Measurements from ENCODE around the gene FAM72A. TPM values are rescaled to one million over a fixed set of nuclear protein-coding genes. Genes with fewer than 3 reads are reported as not detected.
"Not testable (repeated sequence)": the region's sequence is repeated elsewhere in the genome, so short reads cannot be mapped to it uniquely, and the experiment has no call there.

FAM72A gene
- total and polyA plus RNA-seq, 12 donors, result 0.38 to 2.9 (median 1.4) TPM; not detected in 3

- ATAC-seq, result peak in 7 of 8 donors; percentile 69 to 88 (median 83)
- H3K9me3 ChIP-seq; intact Hi-C loops (cut with DNase I); H3K27ac ChIP-seq; DNase-seq; H3K27me3 ChIP-seq; H3K36me3 ChIP-seq; H3K4me3 ChIP-seq; H3K4me1 ChIP-seq: not testable (repeated sequence)
- peak in 7 of 9 donors; percentile 29 to 44 (median 37) for TF ChIP-seq CTCF (IDR thresholded peaks at IDR 0.05)
- 23 to 26% methylated on average over 4 of the region's 10 CpGs for WGBS, 2 donors
Observed at GRCh38 chr1:206167350-206168029, 35.1 kb downstream of the FAM72A start.

- peaks cover 0 to 4% (median 0%) of the 10 kb centered on the region in 7 donors for H3K27me3 ChIP-seq
- H3K9me3 ChIP-seq, result no peaks in the 10 kb centered on the region
- H3K4me1 ChIP-seq, result no peaks in the 10 kb centered on the region
- DNase-seq (no peak), ATAC-seq (no peak)
- TF ChIP-seq CTCF (IDR thresholded peaks at IDR 0.05), result no peak
- intact Hi-C loops (cut with DNase I), result no loop called here
- H3K27ac ChIP-seq, result no peak overlapping the region
- no peaks in the 10 kb centered on the region for H3K36me3 ChIP-seq
- H3K4me3 ChIP-seq, result no peak overlapping the region
- 67 to 70% methylated on average over 3 of the region's 3 CpGs for WGBS, 2 donors
Observed at GRCh38 chr1:206145771-206146290, 56.8 kb downstream of the FAM72A start.

- DNase-seq (no peak), ATAC-seq (no peak)
- intact Hi-C loops (cut with DNase I), result no loop called here
- Histone ChIP-seq H3K27me3 (peaks cover 0 to 4% (median 0%) of the 10 kb centered on the region in 7 donors), H3K4me3 (no peak overlapping the region), H3K27ac (no peak overlapping the region), H3K4me1 (peaks cover 0 to 3% (median 0%) of the 10 kb centered on the region in 9 donors), H3K36me3 (no peaks in the 10 kb centered on the region), H3K9me3 (no peaks in the 10 kb centered on the region)
- WGBS, 2 donors, result 87 to 93% methylated on average over 2 of the region's 2 CpGs
- no peak for TF ChIP-seq CTCF (IDR thresholded peaks at IDR 0.05)
Observed at GRCh38 chr1:206144605-206145004, 58.0 kb downstream of the FAM72A start.

- H3K27ac ChIP-seq, result no peak overlapping the region
- ATAC-seq, result no peak
- 87% methylated on average over 15 of the region's 15 CpGs for WGBS, 2 donors
Observed at GRCh38 chr1:206143537-206144172, 59.0 kb downstream of the FAM72A start.

More at GRCh38 chr1:206143537-206144172, 59.0 kb downstream of the FAM72A start:
- no peak for DNase-seq
- no peaks in the 10 kb centered on the region for H3K9me3 ChIP-seq
- H3K36me3 ChIP-seq, result no peaks in the 10 kb centered on the region
- H3K4me3 ChIP-seq, result no peak overlapping the region
- peaks cover 0 to 3% (median 0%) of the 10 kb centered on the region in 9 donors for H3K4me1 ChIP-seq
- intact Hi-C loops (cut with DNase I), result no loop called here
- H3K27me3 ChIP-seq, result peaks cover 0 to 10% (median 0%) of the 10 kb centered on the region in 7 donors
- TF ChIP-seq CTCF (IDR thresholded peaks at IDR 0.05), result no peak
